ENCODE data around the gene EHMT1. TPM values are rescaled to one million over a fixed set of nuclear protein-coding genes. Genes with fewer than 3 reads are reported as not detected.

The EHMT1 gene
- total RNA-seq (10 to 100 TPM; 29.9 to 51.1 (median 32.6) TPM), polyA plus RNA-seq (10 to 100 TPM; 30.3 to 42.0 TPM)

DNA sequence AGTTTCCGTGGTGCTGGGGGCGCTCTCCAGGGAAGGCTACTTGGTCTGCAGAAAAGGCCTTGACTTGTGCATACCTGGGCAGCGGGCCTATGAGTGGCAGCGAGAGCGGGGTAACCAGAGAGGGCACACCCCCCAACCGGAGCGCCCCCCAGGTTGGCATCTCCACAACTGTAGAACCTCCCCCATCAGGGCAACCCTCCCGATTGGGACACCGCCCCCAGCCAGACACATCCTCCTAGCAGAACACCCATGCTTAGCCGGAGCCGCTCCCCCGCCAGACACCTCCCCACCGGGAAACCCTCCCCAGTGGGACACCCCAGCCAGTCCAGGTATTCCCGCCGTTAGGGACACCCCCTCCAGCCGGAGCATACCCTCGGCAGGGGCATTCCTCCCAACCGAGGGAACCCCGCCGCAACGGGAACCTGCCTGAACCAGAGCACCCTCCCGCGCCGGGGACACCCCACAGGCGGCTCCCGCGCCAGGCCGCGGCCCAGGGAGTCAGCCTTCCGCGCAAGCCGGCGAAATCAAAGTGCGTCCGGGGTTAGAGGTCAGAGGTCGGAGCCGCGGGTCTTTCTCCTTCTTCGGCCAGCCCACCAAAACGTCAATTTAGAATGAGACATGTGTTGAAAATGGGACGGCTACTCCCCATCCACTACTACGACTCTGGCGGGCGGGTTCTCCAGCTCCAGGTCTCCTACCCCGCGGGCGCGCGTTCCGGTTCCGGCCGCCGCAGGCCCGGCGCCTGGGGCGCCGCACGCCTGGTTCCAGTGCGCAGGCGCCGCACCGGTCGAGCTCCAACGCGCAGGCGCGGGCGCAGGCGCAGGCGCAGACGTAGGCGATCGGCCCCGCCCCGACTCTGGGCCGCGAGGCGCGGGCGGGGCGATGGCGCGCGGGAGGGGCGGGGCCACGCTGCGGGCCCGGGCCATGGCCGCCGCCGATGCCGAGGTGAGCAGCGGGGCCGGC, at the start of gene EHMT1:
EHMT1 (plus strand) TSS at position 901 of the 963 bp plus-strand sequence; CDS start at position 925, 24 bp downstream.
- Histone ChIP-seq H3K27me3 (no peaks in the 10 kb centered on the region), H3K4me1 (peaks cover 15 to 28% (median 16%) of the 10 kb centered on the region in 3 donors), H3K4me3 (peak within 1 kb of the TSS; percentile 81 to 96 (median 89)), H3K36me3 (peaks cover 0 to 7% (median 0%) of the 10 kb centered on the region in 3 donors), H3K27ac (peak within 1 kb of the TSS; percentile 78 to 84 (median 82)), H3K9me3 (no peaks in the 10 kb centered on the region)
- intact Hi-C loops (cut with DNase I) = no loop called here
- WGBS, 2 donors = 0% methylated on average over 77 to 94 of the region's 94 CpGs
- FAIRE-seq = no peak
- peak; percentile 71 to 97 (median 92) for DNase-seq
- ATAC-seq = peak; percentile 76 to 94 (median 89)
- TF ChIP-seq, protein P1, sequence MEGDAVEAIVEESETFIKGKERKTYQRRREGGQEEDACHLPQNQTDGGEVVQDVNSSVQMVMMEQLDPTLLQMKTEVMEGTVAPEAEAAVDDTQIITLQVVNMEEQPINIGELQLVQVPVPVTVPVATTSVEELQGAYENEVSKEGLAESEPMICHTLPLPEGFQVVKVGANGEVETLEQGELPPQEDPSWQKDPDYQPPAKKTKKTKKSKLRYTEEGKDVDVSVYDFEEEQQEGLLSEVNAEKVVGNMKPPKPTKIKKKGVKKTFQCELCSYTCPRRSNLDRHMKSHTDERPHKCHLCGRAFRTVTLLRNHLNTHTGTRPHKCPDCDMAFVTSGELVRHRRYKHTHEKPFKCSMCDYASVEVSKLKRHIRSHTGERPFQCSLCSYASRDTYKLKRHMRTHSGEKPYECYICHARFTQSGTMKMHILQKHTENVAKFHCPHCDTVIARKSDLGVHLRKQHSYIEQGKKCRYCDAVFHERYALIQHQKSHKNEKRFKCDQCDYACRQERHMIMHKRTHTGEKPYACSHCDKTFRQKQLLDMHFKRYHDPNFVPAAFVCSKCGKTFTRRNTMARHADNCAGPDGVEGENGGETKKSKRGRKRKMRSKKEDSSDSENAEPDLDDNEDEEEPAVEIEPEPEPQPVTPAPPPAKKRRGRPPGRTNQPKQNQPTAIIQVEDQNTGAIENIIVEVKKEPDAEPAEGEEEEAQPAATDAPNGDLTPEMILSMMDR (IDR thresholded peaks at IDR 0.05) = no peak

DNA sequence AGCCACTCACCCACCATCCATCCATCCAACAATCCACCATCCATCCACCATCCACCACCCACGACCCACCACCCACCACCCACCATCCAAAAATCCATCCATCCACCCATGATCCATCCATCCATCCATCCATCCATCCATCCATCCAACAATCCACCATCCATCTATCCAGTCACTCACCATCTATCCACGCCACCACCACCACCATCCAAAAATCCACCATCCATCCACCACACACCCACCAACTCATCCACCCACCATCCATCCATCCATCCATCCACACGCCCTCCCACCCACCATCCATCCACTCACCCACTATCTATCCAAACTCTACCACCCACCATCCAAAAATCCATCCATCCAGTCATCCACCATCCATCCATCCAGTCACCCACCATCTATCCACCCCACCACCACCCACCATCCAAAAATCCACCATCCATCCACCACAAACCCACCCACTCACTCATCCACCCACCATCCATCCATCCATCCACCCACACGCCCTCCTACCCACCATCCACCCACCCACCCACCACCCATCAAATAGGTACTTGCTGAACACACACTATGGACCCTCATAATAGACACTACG, 49.1 kb upstream of the EHMT1 start:
- H3K9me3 ChIP-seq = no peaks in the 10 kb centered on the region
- ATAC-seq = no peak
- intact Hi-C loops (cut with DNase I) = loop anchor here in 1 of 3 donors (10.0 kb wide), 1 partner anchor 125 kb away; no protein-coding TSS in a partner anchor
- 93 to 95% methylated on average over 5 of the region's 5 CpGs for WGBS, 2 donors
- H3K36me3 ChIP-seq = peaks cover 0 to 19% (median 5%) of the 10 kb centered on the region in 3 donors
- TF ChIP-seq, protein P1 (IDR thresholded peaks at IDR 0.05) = no peak
- no peak overlapping the region for H3K27ac ChIP-seq
- H3K4me1 ChIP-seq = no peaks in the 10 kb centered on the region
- H3K4me3 ChIP-seq = no peak overlapping the region
- DNase-seq = no peak
- no peaks in the 10 kb centered on the region for H3K27me3 ChIP-seq
- FAIRE-seq = no peak

DNA sequence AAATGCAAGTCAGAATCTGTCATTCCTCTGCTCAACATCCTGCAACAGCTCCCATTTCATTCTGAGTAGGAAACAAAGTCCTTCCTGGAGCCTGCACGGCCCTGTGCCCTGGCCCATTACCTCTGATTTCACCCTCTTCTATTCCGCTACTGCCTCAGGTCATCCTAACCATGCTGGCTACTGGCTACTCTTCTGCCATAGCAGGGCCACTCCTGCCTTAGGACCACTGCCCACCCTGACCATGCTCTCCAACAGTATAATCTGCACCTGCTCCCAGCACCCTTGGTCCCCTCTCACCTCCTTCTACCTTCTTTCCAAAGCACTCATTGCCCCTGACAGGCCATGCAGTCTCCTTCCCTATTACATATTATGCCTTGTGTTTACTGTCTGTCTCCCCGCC, 48.2 kb upstream of the EHMT1 start:
- no peaks in the 10 kb centered on the region for H3K9me3 ChIP-seq
- no peaks in the 10 kb centered on the region for H3K27me3 ChIP-seq
- WGBS, 2 donors = 94% methylated on average over 3 of the region's 3 CpGs
- H3K4me1 ChIP-seq = no peaks in the 10 kb centered on the region
- intact Hi-C loops (cut with DNase I) = no loop called here
- peaks cover 0 to 25% (median 5%) of the 10 kb centered on the region in 3 donors for H3K36me3 ChIP-seq
- TF ChIP-seq, protein P1 (IDR thresholded peaks at IDR 0.05) = no peak
- no peak overlapping the region for H3K27ac ChIP-seq
- ATAC-seq (no peak), DNase-seq (no peak), FAIRE-seq (no peak)
- no peak overlapping the region for H3K4me3 ChIP-seq

DNA sequence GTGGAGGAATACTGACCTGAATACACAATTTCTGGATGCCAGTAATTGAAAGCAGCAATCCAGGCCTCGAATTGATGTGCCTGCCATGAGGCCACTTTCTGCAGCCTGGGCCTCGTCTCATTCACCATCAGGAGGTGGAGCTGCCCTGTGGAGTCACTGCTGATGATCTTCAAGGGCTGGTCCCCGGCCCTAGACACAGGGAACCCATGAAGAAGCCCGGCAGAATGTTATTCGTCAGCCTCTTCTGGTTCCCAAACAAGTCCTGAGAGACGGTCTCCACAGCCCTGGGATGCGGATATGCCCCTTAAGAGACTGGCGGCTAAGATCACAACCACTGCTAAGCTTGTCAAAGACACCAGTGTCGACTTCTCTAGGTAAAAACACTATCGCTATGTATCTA, 44.6 kb upstream of the EHMT1 start:
- peaks cover 0 to 28% (median 5%) of the 10 kb centered on the region in 3 donors for H3K36me3 ChIP-seq
- intact Hi-C loops (cut with DNase I) = no loop called here
- TF ChIP-seq, protein P1 (IDR thresholded peaks at IDR 0.05) = no peak
- ATAC-seq (no peak), DNase-seq (no peak), FAIRE-seq (no peak)
- H3K4me1 ChIP-seq = peaks cover 7 to 15% (median 12%) of the 10 kb centered on the region in 3 donors
- H3K27ac ChIP-seq = no peak overlapping the region
- no peaks in the 10 kb centered on the region for H3K27me3 ChIP-seq
- H3K9me3 ChIP-seq = no peaks in the 10 kb centered on the region
- 86 to 89% methylated on average over 10 of the region's 10 CpGs for WGBS, 2 donors
- no peak overlapping the region for H3K4me3 ChIP-seq
